ENCODE measurements around the gene ABLIM1.
A peak's percentile ranks its signal among the peaks of the same experiment; 100 is the strongest.
"Not testable (repeated sequence)": the region's sequence is repeated elsewhere in the genome, so short reads cannot be mapped to it uniquely, and the experiment has no call there.

Gene ABLIM1

DNA sequence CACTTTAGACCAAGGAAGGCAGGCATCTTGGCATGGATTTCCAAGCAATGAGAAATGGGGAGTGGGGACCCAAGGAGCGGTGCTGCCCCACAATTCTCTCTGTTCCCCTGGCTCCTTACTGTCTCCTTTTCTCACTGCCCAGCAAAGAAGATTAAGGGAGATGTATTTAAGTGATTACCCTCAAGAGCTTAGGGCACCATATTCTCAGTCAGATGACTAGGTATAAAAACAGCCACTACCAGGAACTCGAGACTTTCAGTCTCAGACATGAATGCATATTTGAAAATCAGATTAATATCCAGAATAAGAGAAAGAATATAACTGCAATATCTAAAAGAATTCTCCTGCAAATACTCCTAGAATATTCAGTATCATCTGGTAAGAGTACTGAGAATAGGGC lies at the start of gene ABLIM1:
Gene ABLIM1 (minus strand): TSS at position 101 of the 400 bp plus-strand sequence. CDS start 75 bp downstream, at position 26.
- no peak for DNase-seq (ENCODE audit: low read depth, low spot score)

DNA sequence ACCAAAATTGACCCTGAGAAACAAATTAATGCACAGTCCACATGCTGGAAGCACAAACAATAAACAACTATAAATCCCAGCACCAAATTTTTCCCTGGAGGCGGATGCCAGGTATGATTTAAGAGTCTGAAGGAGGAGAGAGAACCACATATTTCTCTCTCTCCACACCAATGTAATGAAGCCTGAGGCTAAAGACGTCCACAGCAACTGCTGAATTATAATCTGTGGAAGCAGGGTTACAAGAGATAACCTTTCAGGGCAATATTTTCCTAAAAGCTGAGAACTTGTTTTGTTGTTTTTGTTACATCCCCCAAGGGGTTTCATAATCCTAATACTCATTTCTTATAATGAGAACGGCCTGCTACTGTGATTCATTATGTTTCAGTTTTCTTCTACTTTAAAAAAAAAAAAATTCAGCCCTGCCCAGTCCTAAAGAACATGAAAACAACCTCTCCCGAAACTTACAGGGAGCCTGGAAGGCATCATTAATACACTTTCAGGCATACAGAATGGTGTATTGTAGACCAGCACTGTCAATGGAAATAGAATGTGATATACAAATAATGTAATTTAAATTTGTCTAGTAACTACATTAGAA lies 48.5 kb upstream of the ABLIM1 start:
- DNase-seq (ENCODE audit: low read depth, low spot score) = no peak

DNA sequence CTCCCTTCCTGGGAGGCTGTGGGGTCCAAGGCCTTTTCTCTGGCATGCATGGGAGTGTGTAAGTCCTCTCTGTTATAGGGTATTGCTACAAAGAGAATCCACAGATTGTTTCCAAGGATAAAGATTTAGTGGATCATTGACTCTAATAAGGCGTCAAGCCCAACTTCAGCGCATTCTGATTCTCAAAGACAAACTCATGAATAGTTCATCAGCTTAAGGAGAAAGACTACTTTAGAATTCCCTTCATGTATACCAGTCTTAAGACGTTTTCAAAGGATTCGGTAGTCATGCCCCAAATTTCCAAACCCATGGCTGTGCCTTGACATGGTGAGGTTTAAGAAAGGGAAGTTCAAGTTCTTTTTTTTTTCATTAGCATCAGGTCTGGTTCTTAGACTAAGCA lies 46.6 kb upstream of the ABLIM1 start:
- no peak for DNase-seq (ENCODE audit: low read depth, low spot score)

DNA sequence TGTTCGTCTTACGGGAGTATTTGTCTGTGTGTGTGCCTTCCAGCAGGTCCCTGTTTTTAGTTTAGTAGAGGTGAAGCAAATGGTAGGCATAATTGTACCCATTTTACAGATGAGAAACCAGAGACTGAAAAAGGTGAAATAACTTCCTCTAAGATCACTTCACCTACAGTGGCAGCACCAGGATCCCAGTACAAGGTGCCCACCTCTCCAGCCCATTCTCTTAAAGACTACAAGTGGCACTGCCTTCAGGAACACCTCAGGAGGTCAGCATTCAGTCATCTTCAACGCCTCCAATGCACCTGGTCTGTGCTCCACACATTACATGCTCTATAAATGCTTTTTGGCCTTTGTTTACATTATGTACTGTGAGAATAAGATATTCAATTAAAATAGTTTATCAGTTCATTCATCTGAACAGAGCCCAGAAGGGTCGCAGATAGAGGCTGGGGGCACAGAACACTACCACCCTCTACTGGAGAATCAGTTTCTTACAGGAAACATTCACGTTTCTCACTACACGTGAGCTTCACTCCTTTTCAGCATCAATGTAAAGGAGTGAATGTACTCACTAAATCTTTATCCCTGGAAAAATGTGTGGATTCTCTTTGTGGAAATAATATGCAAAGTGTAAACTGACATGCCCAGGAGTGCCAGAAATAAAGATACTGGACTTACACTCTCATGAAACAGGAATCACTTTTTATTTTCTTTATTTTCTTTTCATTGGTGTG lies 45.5 kb upstream of the ABLIM1 start:
- DNase-seq (ENCODE audit: low read depth, low spot score) = peak; percentile 41

GRCh38 chr10:114698271-114699061 lies 40.4 kb upstream of the ABLIM1 start:
- no peak for DNase-seq (ENCODE audit: low read depth, low spot score)

- peak; percentile 60 for DNase-seq (ENCODE audit: low read depth, low spot score)
Observed at GRCh38 chr10:114697061-114697598, 39.1 kb upstream of the ABLIM1 start.

GRCh38 chr10:114696301-114696700 lies 38.2 kb upstream of the ABLIM1 start:
- DNase-seq (ENCODE audit: low read depth, low spot score) = not testable (repeated sequence)

DNA sequence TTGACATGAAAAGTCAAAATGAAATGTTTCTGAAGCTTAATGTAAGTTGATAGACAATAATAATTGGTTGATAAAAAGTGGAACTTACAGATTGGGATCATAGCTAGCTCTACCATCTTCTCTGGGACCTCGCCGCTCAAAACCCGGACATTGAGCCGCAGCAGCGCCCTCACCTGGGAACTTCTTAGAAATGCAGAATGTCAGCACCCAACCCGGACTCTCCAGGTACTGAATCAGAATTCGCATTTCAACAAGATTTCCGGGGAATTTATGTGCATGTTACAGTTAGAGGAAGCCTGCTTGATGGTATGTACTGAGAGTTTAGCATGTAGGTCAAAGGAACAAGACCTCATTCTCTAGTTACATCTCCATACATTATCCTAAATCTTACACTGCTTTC lies 36.7 kb upstream of the ABLIM1 start:
- peak; percentile 61 for DNase-seq (ENCODE audit: low read depth, low spot score)

GRCh38 chr10:114694062-114694461 lies 36.0 kb upstream of the ABLIM1 start:
- DNase-seq (ENCODE audit: low read depth, low spot score) = no peak

GRCh38 chr10:114691442-114691941 lies 33.4 kb upstream of the ABLIM1 start:
- no peak for DNase-seq (ENCODE audit: low read depth, low spot score)

DNA sequence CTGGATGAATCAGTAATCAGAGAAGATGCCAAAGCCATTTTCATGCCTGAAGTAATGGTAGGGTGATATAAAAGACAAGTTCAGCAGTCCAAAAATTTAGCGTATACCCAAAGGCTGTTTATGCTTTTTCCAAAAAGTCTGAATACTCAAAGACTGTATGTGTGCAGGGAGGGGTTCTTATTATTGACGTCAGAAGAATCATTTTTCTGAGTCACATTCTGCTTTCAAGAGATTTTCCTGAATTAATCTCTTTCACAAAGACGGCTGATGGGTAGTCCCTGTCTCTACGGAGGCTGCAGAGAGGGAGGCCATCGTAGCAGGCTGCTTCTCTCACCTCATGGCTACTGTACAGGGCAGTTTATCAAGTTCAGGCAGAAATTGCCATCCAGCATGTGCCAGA lies 30.7 kb upstream of the ABLIM1 start:
- no peak for DNase-seq (ENCODE audit: low read depth, low spot score)

DNA sequence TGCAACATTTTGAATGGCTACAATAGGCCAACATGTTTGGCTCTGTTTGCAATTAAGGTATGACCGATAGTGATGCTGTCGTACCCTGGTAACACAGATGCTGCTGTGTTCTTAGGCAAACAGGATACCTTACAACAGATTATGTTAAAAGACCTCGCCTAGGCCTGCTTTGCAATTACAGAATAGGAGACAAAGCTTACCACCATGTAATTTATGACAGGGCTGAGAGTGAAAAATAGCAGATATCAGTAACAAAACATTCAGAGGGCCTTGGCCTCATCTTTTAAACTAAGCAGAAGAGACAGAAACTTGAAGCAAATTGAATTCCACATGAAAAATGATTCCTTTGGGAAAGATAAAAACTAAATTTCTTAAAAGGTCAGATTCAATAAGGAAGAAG lies 29.4 kb upstream of the ABLIM1 start:
- DNase-seq (ENCODE audit: low read depth, low spot score) = no peak

DNA sequence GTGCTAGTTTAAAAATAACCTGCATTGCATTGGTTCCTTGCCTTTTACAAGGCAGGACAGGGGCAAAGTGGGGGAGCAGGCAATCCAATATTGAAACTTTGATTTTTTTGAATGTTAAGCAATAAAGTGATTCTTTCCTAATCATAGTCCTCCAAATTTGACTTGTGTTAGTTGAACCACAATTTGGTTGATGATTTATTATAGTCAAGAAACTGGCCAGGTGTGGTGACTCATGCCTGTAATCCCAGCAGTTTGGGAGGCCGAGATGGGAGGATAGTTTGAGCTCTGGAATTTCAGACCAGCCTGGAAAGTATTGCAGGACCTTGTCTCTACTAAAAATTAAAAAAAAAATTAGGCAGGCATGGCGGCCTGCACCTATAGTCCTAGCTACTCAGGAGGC lies 27.9 kb upstream of the ABLIM1 start:
- DNase-seq (ENCODE audit: low read depth, low spot score) = no peak

DNA sequence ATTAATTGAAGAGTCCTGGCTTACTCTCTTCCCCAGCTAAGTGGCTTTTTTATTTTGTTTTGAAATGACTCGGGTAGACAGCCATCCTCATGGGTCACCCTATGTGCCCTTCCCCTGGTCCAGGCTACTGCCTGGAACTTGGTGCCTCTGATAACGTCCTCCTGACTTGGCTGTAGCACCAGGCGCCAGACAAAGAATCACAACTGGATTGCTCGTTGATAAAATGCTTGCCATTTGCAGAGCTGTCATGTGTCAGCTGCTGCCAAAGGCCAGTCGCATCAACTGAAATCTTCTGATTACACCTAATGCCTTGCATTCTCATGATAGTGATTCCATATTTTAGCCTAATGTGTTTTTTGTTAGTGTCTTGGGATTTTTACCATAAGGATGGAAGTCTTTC lies 27.4 kb upstream of the ABLIM1 start:
- peak; percentile 22 for DNase-seq (ENCODE audit: low read depth, low spot score)

GRCh38 chr10:114684822-114685209 lies 26.7 kb upstream of the ABLIM1 start:
- no peak for DNase-seq (ENCODE audit: low read depth, low spot score)

DNA sequence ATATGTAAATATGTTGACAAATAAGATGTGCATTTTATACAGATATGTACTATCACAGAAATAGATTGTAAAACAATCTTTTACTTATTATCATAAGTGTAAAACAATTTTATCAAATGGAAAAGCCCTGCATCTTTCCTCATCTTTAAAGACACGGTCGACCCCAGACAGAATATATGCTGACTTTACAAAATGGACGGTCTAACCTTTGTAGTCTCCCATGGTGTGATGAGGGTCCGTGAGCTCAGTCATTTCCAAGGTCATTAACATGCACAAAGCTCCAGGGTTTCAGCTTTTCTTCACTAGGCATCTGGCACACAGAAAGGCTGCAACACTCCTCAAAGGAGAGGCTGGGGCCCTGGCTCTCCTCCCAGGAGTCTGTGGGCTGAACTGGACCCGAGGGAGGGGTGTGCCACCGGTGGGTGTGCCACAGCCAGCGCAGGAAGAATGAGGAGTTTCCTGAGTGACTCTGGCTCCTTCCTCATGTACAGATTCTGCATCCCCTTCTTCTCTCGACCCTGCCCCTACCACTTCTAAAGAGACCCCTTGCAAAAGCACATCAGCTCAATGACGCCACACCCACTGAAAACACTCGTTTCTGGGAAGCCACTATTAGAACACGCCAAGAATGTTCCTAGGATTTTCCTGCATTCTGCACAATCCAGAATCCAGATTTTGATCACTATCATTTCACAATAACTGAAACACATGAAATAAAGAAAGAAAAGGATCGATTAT lies 26.2 kb upstream of the ABLIM1 start:
- no peak for DNase-seq (ENCODE audit: low read depth, low spot score)

GRCh38 chr10:114683593-114683992 lies 25.5 kb upstream of the ABLIM1 start:
- no peak for DNase-seq (ENCODE audit: low read depth, low spot score)

- DNase-seq (ENCODE audit: low read depth, low spot score) = no peak
Observed at GRCh38 chr10:114683162-114683561, 25.1 kb upstream of the ABLIM1 start.

- DNase-seq (ENCODE audit: low read depth, low spot score) = no peak
Observed at GRCh38 chr10:114682532-114682931, 24.5 kb upstream of the ABLIM1 start.

DNA sequence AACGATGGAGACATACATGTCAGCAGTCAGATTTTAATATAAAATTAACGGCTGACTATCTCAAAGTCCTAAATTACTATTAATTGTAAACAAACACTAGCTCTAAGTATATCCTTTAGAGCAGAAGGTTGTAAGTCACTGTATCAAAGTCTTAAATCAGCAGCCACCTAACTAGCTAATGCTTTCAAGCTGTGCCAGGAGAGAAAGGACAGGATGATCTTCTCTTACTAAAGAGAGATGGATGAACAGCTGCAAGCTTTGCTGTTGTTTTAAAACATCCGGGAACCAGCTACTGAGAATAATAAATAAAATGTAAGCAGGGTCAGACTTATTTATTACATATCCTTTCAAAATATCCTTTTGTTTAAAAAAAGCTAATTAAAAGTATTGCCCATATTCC lies 24.0 kb upstream of the ABLIM1 start:
- DNase-seq (ENCODE audit: low read depth, low spot score) = no peak

- DNase-seq (ENCODE audit: low read depth, low spot score) = no peak
Observed at GRCh38 chr10:114681542-114681941, 23.5 kb upstream of the ABLIM1 start.
